GM23338 (cell line): ENCODE data around the gene EXOC2. TPM values are rescaled to one million over a fixed set of nuclear protein-coding genes. Genes with fewer than 3 reads are reported as not detected.

ENCODE experiments used
- ATAC-seq: fragments of 200-7000 bp; cut with Tn5 transposase; 3 replicates; pipeline ENCODE4 v1.9.1; 2020
- DNase-seq: peaks from one replicate; pipeline ENCODE4 v3.0.0-alpha.2; 2015; ENCODE audit warnings: low spot score
- H2AFZ ChIP-seq: fragments of 200-600 bp; sonication (generic); 2 replicates; pipeline ENCODE4 v1.8.0; 2016; ENCODE audit warnings: antibody characterized with exemption, mild to moderate bottlenecking, moderate library complexity
- H3F3A ChIP-seq: fragments of 200-600 bp; sonication (generic); replicated peaks from 2 replicates; pipeline ENCODE4 v1.8.0; 2017; ENCODE audit warnings: antibody characterized with exemption, mixed run types, low read depth
- H3K27ac ChIP-seq: fragments of 200-600 bp; sonication (generic); 2 replicates; pipeline ENCODE4 v1.6.1; 2016; ENCODE audit warnings: low read depth
- H3K27me3 ChIP-seq: fragments of 200-600 bp; sonication (generic); 2 replicates; pipeline ENCODE4 v1.8.0; 2016; ENCODE audit warnings: mild to moderate bottlenecking, mixed run types, moderate library complexity; ENCODE audit not compliant: insufficient read depth
- H3K36me3 ChIP-seq: fragments of 200-600 bp; sonication (generic); 2 replicates; pipeline ENCODE4 v1.8.0; 2016; ENCODE audit warnings: mild to moderate bottlenecking; ENCODE audit not compliant: insufficient read depth
- H3K4me1 ChIP-seq: fragments of 200-600 bp; sonication (generic); 2 replicates; pipeline ENCODE4 v1.8.0; 2016; ENCODE audit warnings: mild to moderate bottlenecking, moderate library complexity; ENCODE audit not compliant: insufficient read depth
- H3K4me2 ChIP-seq: fragments of 200-600 bp; sonication (generic); 2 replicates; pipeline ENCODE4 v1.7.1; 2017; ENCODE audit warnings: mixed run types
- H3K4me3 ChIP-seq: fragments of 200-600 bp; sonication (generic); 2 replicates; pipeline ENCODE4 v1.6.1; 2016; ENCODE audit warnings: mixed run types
- H3K79me2 ChIP-seq: fragments of 200-600 bp; sonication (generic); replicated peaks from 2 replicates; pipeline ENCODE4 v1.8.0; 2017; ENCODE audit warnings: mild to moderate bottlenecking; ENCODE audit not compliant: insufficient read depth
- H3K9me2 ChIP-seq: fragments of 200-600 bp; sonication (generic); 2 replicates; pipeline ENCODE4 v1.8.0; 2017; ENCODE audit not compliant: insufficient read depth
- H4K20me1 ChIP-seq: fragments of 200-600 bp; sonication (generic); replicated peaks from 2 replicates; pipeline ENCODE4 v1.8.0; 2017; ENCODE audit warnings: mild to moderate bottlenecking; ENCODE audit not compliant: insufficient read depth
- H3K27ac Mint-ChIP-seq: 2 replicates; pipeline ENCODE4 v1.8.0; 2020; ENCODE audit warnings: inconsistent platforms, mild to moderate bottlenecking, moderate library complexity, mixed read lengths
- H3K27me3 Mint-ChIP-seq: 3 replicates; pipeline ENCODE4 v1.8.0; 2022; ENCODE audit warnings: low read depth, mild to moderate bottlenecking, moderate library complexity, mixed read lengths, inconsistent platforms; ENCODE audit not compliant: insufficient read depth, poor library complexity
- H3K36me3 Mint-ChIP-seq: 3 replicates; pipeline ENCODE4 v1.8.0; 2021; ENCODE audit warnings: low read depth, mild to moderate bottlenecking, inconsistent platforms, moderate library complexity, mixed read lengths
- H3K4me1 Mint-ChIP-seq: 3 replicates; pipeline ENCODE4 v1.8.0; 2020; ENCODE audit warnings: mild to moderate bottlenecking, inconsistent platforms, mixed read lengths
- H3K4me3 Mint-ChIP-seq: 3 replicates; pipeline ENCODE4 v1.8.0; 2021; ENCODE audit warnings: moderate library complexity, mild to moderate bottlenecking, inconsistent platforms, mixed read lengths
- H3K9me3 Mint-ChIP-seq: 3 replicates; pipeline ENCODE4 v1.8.0; 2020; ENCODE audit warnings: moderate library complexity, mild to moderate bottlenecking, inconsistent platforms, mixed read lengths
- EZH2 ChIP-seq: fragments of 200-600 bp; sonication (generic); IDR thresholded peaks from one replicate; pipeline ENCODE4 v1.8.0; 2017; ENCODE audit warnings: antibody characterized with exemption, mild to moderate bottlenecking, low read depth; ENCODE audit not compliant: unreplicated experiment
- JUNB ChIP-seq: IDR thresholded peaks from one replicate; pipeline ENCODE4 v1.6.1; 2016; ENCODE audit warnings: antibody characterized with exemption; ENCODE audit not compliant: unreplicated experiment
- POLR2AphosphoS5 ChIP-seq: IDR thresholded peaks from 2 replicates; pipeline ENCODE4 v1.6.1; 2016; ENCODE audit warnings: antibody characterized with exemption, low read depth
- STAT1 ChIP-seq: IDR thresholded peaks from one replicate; pipeline ENCODE4 v1.6.1; 2016; ENCODE audit warnings: antibody characterized with exemption; ENCODE audit not compliant: unreplicated experiment
- ZNF331 ChIP-seq: fragments of 250-450 bp; sonication (Bioruptor Pico); IDR thresholded peaks from 2 replicates; pipeline ENCODE4 v1.5.0; 2020; ENCODE audit warnings: low read depth, mild to moderate bottlenecking, moderate library complexity
- polyA plus RNA-seq: library from polyadenylated mRNA; unstranded; fragments of >200 nt; fragmentation: Nextera tagmentation; extraction: Ambion mirVana; gene quantifications from 2 replicates; pipeline ENCODE4 v1.2.1, GENCODE V29; 2016
- total RNA-seq: library from RNA; depleted of rRNA; stranded (reverse); fragments of >200 nt; shearing (Covaris generic); gene quantifications from 2 replicates; pipeline ENCODE4 v1.2.3, GENCODE V29; 2014
- TF ChIP-seq, protein P1 (sequence below): IDR thresholded peaks from one replicate; pipeline ENCODE4 v1.6.1; 2018; ENCODE audit warnings: antibody characterized with exemption; ENCODE audit not compliant: unreplicated experiment
- TF ChIP-seq, protein P2 (sequence below), 2 experiments: fragments of 200-600 bp in 1 of 2; sonication (generic) in 1 of 2; conservative IDR thresholded peaks; 2 replicates each; pipeline versions ENCODE4 v1.5.1 to v1.6.1; 2016 to 2017; ENCODE audit warnings: antibody characterized with exemption in 2 of 2, low read depth in 2 of 2, mild to moderate bottlenecking in 2 of 2, moderate library complexity in 1 of 2
- TF ChIP-seq, protein P3 (sequence below): IDR thresholded peaks from 2 replicates; pipeline ENCODE4 v1.6.1; 2016; ENCODE audit warnings: antibody characterized with exemption

Gene EXOC2
- total and polyA plus RNA-seq, 2 experiments from 2014 or later, result 28.7 to 93.6 TPM

DNA sequence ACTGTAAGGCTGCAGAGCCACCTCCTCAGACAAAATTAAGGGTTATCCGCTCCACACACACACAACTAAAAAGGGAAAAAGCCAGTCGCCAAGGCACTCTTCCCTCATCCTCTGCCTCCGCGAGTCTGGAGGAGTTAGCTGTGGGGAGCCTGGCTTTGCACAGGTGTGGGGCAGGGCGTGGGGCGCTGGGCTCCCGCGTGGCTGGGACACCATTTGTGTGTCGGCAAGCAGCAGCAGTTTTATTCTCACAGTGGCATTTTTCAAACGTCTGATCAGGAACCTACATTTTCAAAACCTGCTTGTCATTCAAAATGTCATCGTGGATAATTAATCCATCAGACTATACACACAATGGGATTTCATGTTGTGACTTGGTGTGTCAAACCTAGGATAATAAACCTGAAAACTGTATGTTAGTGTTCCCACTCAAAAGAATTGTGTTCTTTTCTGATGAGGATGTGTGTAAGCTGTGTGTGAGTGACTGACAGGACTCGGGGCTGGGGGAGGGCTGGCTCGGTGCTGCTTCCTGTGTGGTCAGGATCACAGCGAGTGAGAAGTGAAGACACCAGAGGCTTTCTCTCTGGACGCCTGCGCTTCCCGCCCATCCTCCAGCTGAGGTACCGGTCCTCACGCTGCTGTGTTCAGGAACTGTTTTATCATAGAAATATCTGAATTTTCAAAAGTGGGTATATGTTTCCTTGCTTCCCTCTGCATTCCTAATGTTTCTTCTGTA lies 218.3 kb downstream of the EXOC2 start:
- Histone ChIP-seq H3F3A (no peaks in the 10 kb centered on the region), H3K79me2 (no peaks in the 10 kb centered on the region), H3K36me3 (no peaks in the 10 kb centered on the region), H4K20me1 (no peaks in the 10 kb centered on the region; the same call in 1 of the 2 replicates), H3K27ac (no peak overlapping the region), H2AFZ (peak overlapping the region; percentile 38; the same call in 1 of the 2 replicates), H3K9me2 (no peaks in the 10 kb centered on the region), H3K4me1 (no peaks in the 10 kb centered on the region), H3K4me2 (no peak overlapping the region), H3K27me3 (no peaks in the 10 kb centered on the region), H3K4me3 (no peak overlapping the region)
- peak; percentile 53 for ATAC-seq
- peaks cover 7% of the 10 kb centered on the region for H3K27me3 Mint-ChIP-seq
- H3K4me3 Mint-ChIP-seq, result no peak overlapping the region
- DNase-seq, result no peak
- H3K4me1 Mint-ChIP-seq, result no peaks in the 10 kb centered on the region
- H3K36me3 Mint-ChIP-seq, result no peaks in the 10 kb centered on the region
- no peak overlapping the region for H3K27ac Mint-ChIP-seq
- TF ChIP-seq EZH2 (no peak), POLR2AphosphoS5 (no peak)
- TF ChIP-seq, protein P1, sequence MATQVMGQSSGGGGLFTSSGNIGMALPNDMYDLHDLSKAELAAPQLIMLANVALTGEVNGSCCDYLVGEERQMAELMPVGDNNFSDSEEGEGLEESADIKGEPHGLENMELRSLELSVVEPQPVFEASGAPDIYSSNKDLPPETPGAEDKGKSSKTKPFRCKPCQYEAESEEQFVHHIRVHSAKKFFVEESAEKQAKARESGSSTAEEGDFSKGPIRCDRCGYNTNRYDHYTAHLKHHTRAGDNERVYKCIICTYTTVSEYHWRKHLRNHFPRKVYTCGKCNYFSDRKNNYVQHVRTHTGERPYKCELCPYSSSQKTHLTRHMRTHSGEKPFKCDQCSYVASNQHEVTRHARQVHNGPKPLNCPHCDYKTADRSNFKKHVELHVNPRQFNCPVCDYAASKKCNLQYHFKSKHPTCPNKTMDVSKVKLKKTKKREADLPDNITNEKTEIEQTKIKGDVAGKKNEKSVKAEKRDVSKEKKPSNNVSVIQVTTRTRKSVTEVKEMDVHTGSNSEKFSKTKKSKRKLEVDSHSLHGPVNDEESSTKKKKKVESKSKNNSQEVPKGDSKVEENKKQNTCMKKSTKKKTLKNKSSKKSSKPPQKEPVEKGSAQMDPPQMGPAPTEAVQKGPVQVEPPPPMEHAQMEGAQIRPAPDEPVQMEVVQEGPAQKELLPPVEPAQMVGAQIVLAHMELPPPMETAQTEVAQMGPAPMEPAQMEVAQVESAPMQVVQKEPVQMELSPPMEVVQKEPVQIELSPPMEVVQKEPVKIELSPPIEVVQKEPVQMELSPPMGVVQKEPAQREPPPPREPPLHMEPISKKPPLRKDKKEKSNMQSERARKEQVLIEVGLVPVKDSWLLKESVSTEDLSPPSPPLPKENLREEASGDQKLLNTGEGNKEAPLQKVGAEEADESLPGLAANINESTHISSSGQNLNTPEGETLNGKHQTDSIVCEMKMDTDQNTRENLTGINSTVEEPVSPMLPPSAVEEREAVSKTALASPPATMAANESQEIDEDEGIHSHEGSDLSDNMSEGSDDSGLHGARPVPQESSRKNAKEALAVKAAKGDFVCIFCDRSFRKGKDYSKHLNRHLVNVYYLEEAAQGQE, result no peak
- TF ChIP-seq, protein P2, sequence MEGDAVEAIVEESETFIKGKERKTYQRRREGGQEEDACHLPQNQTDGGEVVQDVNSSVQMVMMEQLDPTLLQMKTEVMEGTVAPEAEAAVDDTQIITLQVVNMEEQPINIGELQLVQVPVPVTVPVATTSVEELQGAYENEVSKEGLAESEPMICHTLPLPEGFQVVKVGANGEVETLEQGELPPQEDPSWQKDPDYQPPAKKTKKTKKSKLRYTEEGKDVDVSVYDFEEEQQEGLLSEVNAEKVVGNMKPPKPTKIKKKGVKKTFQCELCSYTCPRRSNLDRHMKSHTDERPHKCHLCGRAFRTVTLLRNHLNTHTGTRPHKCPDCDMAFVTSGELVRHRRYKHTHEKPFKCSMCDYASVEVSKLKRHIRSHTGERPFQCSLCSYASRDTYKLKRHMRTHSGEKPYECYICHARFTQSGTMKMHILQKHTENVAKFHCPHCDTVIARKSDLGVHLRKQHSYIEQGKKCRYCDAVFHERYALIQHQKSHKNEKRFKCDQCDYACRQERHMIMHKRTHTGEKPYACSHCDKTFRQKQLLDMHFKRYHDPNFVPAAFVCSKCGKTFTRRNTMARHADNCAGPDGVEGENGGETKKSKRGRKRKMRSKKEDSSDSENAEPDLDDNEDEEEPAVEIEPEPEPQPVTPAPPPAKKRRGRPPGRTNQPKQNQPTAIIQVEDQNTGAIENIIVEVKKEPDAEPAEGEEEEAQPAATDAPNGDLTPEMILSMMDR (conservative IDR thresholded peaks at IDR 0.05; ENCODE audit: low read depth in 2 of 2), result no peak
- H3K9me3 Mint-ChIP-seq, result no peaks in the 10 kb centered on the region

DNA sequence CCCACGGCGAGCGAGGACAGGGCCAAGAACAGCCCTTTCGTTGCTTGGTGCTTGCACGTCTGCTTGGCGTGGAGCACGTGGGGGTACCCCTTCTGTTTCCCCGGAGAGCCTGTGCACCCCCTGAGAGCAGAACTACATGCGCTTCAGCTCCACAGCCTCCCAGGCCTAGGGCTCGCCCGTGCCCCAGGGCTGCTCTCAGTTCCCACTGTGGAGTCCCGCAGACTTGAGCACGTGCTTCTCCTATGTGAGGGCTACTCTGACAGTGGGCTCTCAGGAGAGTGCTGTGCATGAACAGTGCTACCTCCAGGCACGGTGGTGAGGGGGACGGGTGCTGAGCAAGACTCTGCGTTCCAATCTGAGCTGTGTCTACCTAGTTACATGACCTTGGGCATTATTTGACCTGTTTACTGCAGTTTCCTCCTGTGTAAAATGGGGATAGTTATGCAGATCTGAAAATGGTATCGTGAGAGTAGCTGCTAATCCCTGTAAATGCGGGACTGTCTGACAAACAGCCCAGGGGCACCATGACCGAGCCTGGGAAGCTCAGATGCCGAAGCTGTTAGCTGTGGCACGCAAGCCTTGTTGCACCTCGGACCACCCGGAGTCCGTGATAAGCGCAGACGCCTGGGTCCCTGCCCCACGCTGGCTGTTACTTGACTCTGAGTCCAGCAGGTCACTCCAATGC lies 219.0 kb downstream of the EXOC2 start:
- Histone ChIP-seq H4K20me1 (no peaks in the 10 kb centered on the region; the same call in 1 of the 2 replicates), H3K27me3 (no peaks in the 10 kb centered on the region), H3K9me2 (no peaks in the 10 kb centered on the region), H3K79me2 (no peaks in the 10 kb centered on the region), H3K4me3 (no peak overlapping the region), H3K4me2 (no peak overlapping the region), H3K27ac (no peak overlapping the region), H2AFZ (peak overlapping the region; percentile 38; the same call in 1 of the 2 replicates), H3F3A (no peaks in the 10 kb centered on the region), H3K36me3 (no peaks in the 10 kb centered on the region), H3K4me1 (no peaks in the 10 kb centered on the region)
- no peaks in the 10 kb centered on the region for H3K9me3 Mint-ChIP-seq
- H3K27me3 Mint-ChIP-seq, result peaks cover 8% of the 10 kb centered on the region
- H3K36me3 Mint-ChIP-seq, result no peaks in the 10 kb centered on the region
- H3K4me1 Mint-ChIP-seq, result no peaks in the 10 kb centered on the region
- ATAC-seq, result peak; percentile 61
- no peak overlapping the region for H3K27ac Mint-ChIP-seq
- no peak for DNase-seq
- H3K4me3 Mint-ChIP-seq, result no peak overlapping the region
- TF ChIP-seq ZNF331 (CRISPR knock-in tag), result no peak
- TF ChIP-seq, protein P3, sequence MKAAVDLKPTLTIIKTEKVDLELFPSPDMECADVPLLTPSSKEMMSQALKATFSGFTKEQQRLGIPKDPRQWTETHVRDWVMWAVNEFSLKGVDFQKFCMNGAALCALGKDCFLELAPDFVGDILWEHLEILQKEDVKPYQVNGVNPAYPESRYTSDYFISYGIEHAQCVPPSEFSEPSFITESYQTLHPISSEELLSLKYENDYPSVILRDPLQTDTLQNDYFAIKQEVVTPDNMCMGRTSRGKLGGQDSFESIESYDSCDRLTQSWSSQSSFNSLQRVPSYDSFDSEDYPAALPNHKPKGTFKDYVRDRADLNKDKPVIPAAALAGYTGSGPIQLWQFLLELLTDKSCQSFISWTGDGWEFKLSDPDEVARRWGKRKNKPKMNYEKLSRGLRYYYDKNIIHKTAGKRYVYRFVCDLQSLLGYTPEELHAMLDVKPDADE, result no peak
- TF ChIP-seq POLR2AphosphoS5, result no peak
- TF ChIP-seq JUNB, result no peak
- no peak for TF ChIP-seq STAT1
